ENCODE results near the gene LEP. TPM values are rescaled to one million over a fixed set of nuclear protein-coding genes. Genes with fewer than 3 reads are reported as not detected.

LEP gene
- total RNA-seq, 1 experiment from 2014 or later: not detected

- no peak for TF ChIP-seq CTCF (IDR thresholded peaks at IDR 0.05; ENCODE audit: insufficient read depth in 1 of 2, low read depth in 1 of 2, low read length in 1 of 2, severe bottlenecking in 1 of 2, unreplicated experiment in 1 of 2)
- Mint-ChIP-seq H3K9me3 (ENCODE audit: unreplicated experiment) (no peaks in the 10 kb centered on the region), H3K27ac (ENCODE audit: unreplicated experiment) (no peak overlapping the region), H3K27me3 (ENCODE audit: insufficient read depth, unreplicated experiment) (peaks cover 24% of the 10 kb centered on the region), H3K36me3 (ENCODE audit: insufficient read depth, unreplicated experiment) (peaks cover 4% of the 10 kb centered on the region), H3K4me3 (ENCODE audit: unreplicated experiment) (no peak overlapping the region), H3K4me1 (ENCODE audit: low read depth, unreplicated experiment) (no peaks in the 10 kb centered on the region)
- Histone ChIP-seq H3K9me3 (no peaks in the 10 kb centered on the region), H3K4me1 (no peaks in the 10 kb centered on the region), H3K4me3 (ENCODE audit: low read depth, low read length) (no peak overlapping the region), H3K36me3 (ENCODE audit: control insufficient read depth, insufficient read depth, low read length) (no peaks in the 10 kb centered on the region), H3K27me3 (replicated peaks; ENCODE audit: control insufficient read depth, insufficient read depth, low read length) (peaks cover 2% of the 10 kb centered on the region)
- POLR2A ChIA-PET: no interaction called here
- no TSS peak for BruUV-seq (replicated peaks)
- no peak for DNase-seq
- CTCF ChIA-PET: interaction anchor here (1.2 kb wide), 1 partner anchor 9 kb away, joined by 6 read pairs; no protein-coding TSS in a partner anchor
- intact Hi-C loops (cut with micrococcal nuclease; ENCODE audit: unreplicated experiment): no loop called here
Measured at GRCh38 chr7:128201067-128201689, 39.9 kb upstream of the LEP start.

DNA sequence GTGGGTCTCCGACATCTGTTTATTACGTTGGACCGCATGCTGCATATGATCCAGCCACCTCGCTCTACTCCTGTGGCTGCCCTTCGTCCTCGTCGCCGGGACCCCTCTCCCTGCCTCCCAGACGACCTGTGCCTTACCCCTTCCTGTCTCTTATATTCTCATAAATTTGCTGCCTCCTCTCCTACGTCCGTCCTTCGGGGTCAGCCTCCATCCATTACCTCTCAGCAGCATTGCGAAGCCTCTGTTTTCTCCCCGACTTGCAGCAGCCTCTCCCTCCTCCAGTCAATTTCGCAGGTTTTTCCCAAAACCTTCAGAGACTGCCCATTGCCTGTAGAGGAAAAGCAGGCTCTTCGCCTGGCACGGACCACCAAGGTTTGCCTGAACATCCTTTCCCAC lies 39.4 kb upstream of the LEP start:
- Mint-ChIP-seq H3K27ac (ENCODE audit: unreplicated experiment) (no peak overlapping the region), H3K4me3 (ENCODE audit: unreplicated experiment) (no peak overlapping the region), H3K36me3 (ENCODE audit: insufficient read depth, unreplicated experiment) (peaks cover 4% of the 10 kb centered on the region), H3K4me1 (ENCODE audit: low read depth, unreplicated experiment) (no peaks in the 10 kb centered on the region), H3K9me3 (ENCODE audit: unreplicated experiment) (no peaks in the 10 kb centered on the region), H3K27me3 (ENCODE audit: insufficient read depth, unreplicated experiment) (peaks cover 24% of the 10 kb centered on the region)
- DNase-seq: no peak
- H3K4me3 ChIP-seq (ENCODE audit: low read depth, low read length): no peak overlapping the region
- POLR2A ChIA-PET: no interaction called here
- no peaks in the 10 kb centered on the region for H3K9me3 ChIP-seq
- TF ChIP-seq CTCF (IDR thresholded peaks at IDR 0.05; ENCODE audit: insufficient read depth in 1 of 2, low read depth in 1 of 2, low read length in 1 of 2, severe bottlenecking in 1 of 2, unreplicated experiment in 1 of 2): no peak
- no TSS peak for BruUV-seq (replicated peaks)
- no peaks in the 10 kb centered on the region for H3K36me3 ChIP-seq (ENCODE audit: control insufficient read depth, insufficient read depth, low read length)
- CTCF ChIA-PET: no interaction called here
- intact Hi-C loops (cut with micrococcal nuclease; ENCODE audit: unreplicated experiment): no loop called here
- peaks cover 2% of the 10 kb centered on the region for H3K27me3 ChIP-seq (replicated peaks; ENCODE audit: control insufficient read depth, insufficient read depth, low read length)
- H3K4me1 ChIP-seq: no peaks in the 10 kb centered on the region

- intact Hi-C loops (cut with micrococcal nuclease; ENCODE audit: unreplicated experiment): no loop called here
Measured at GRCh38 chr7:128202287-128202957, 38.7 kb upstream of the LEP start.

More at GRCh38 chr7:128202287-128202957, 38.7 kb upstream of the LEP start:
- Mint-ChIP-seq H3K27me3 (ENCODE audit: insufficient read depth, unreplicated experiment) (peaks cover 24% of the 10 kb centered on the region), H3K4me3 (ENCODE audit: unreplicated experiment) (no peak overlapping the region), H3K4me1 (ENCODE audit: low read depth, unreplicated experiment) (no peaks in the 10 kb centered on the region), H3K36me3 (ENCODE audit: insufficient read depth, unreplicated experiment) (peaks cover 4% of the 10 kb centered on the region), H3K27ac (ENCODE audit: unreplicated experiment) (no peak overlapping the region), H3K9me3 (ENCODE audit: unreplicated experiment) (no peaks in the 10 kb centered on the region)
- TF ChIP-seq CTCF (IDR thresholded peaks at IDR 0.05; ENCODE audit: insufficient read depth in 1 of 2, low read depth in 1 of 2, low read length in 1 of 2, severe bottlenecking in 1 of 2, unreplicated experiment in 1 of 2): no peak
- POLR2A ChIA-PET: no interaction called here
- H3K9me3 ChIP-seq: no peaks in the 10 kb centered on the region
- H3K4me3 ChIP-seq (ENCODE audit: low read depth, low read length): no peak overlapping the region
- no peak for DNase-seq
- CTCF ChIA-PET: no interaction called here
- H3K36me3 ChIP-seq (ENCODE audit: control insufficient read depth, insufficient read depth, low read length): no peaks in the 10 kb centered on the region
- H3K4me1 ChIP-seq: no peaks in the 10 kb centered on the region
- H3K27me3 ChIP-seq (replicated peaks; ENCODE audit: control insufficient read depth, insufficient read depth, low read length): peaks cover 2% of the 10 kb centered on the region
- BruUV-seq (replicated peaks): no TSS peak
